H9 (cell line): ENCODE data around the gene LOXL1. TPM values are rescaled to one million over a fixed set of nuclear protein-coding genes. Genes with fewer than 3 reads are reported as not detected.

ENCODE experiments used
- DNase-seq: peaks from one replicate; pipeline ENCODE4 v3.0.0-alpha.2; 2017
- H2AFZ ChIP-seq: one replicate; pipeline ENCODE4 v1.6.1; 2013; ENCODE audit warnings: mild to moderate bottlenecking, low read length, control low read depth, moderate library complexity
- H2AK5ac ChIP-seq: 2 replicates; pipeline ENCODE4 v1.6.1; 2013; ENCODE audit warnings: low read length, control low read depth, mixed read lengths; ENCODE audit not compliant: insufficient read length
- H2BK120ac ChIP-seq: one replicate; pipeline ENCODE4 v1.6.1; 2013; ENCODE audit warnings: low read depth, mild to moderate bottlenecking, low read length, control low read depth, inconsistent platforms; ENCODE audit not compliant: poor library complexity, severe bottlenecking
- H2BK12ac ChIP-seq: 2 replicates; pipeline ENCODE4 v1.6.1; 2013; ENCODE audit warnings: low read length, control low read depth, mixed read lengths, low read depth; ENCODE audit not compliant: insufficient read length
- H2BK15ac ChIP-seq: 2 replicates; pipeline ENCODE4 v1.6.1; 2013; ENCODE audit warnings: low read depth, low read length, control low read depth
- H2BK20ac ChIP-seq: one replicate; pipeline ENCODE4 v1.6.1; 2013; ENCODE audit warnings: low read depth, mild to moderate bottlenecking, low read length, control low read depth, inconsistent platforms; ENCODE audit not compliant: poor library complexity, severe bottlenecking
- H2BK5ac ChIP-seq: 2 replicates; pipeline ENCODE4 v1.6.1; 2013; ENCODE audit warnings: low read length, control low read depth, mixed read lengths; ENCODE audit not compliant: insufficient read length
- H3K14ac ChIP-seq: 2 replicates; pipeline ENCODE4 v1.6.1; 2013; ENCODE audit warnings: low read length, control low read depth; ENCODE audit not compliant: insufficient read depth
- H3K18ac ChIP-seq: 2 replicates; pipeline ENCODE4 v1.6.1; 2013; ENCODE audit warnings: low read depth, mild to moderate bottlenecking, mixed read lengths, low read length, control low read depth; ENCODE audit not compliant: insufficient read length
- H3K23ac ChIP-seq: 2 replicates; pipeline ENCODE4 v1.6.1; 2013; ENCODE audit warnings: low read length, control low read depth, mixed read lengths, low read depth; ENCODE audit not compliant: insufficient read length
- H3K23me2 ChIP-seq: 2 replicates; pipeline ENCODE4 v1.6.1; 2013; ENCODE audit warnings: low read depth, mild to moderate bottlenecking, mixed read lengths, low read length, control low read depth; ENCODE audit not compliant: insufficient read length, poor library complexity, severe bottlenecking
- H3K27ac ChIP-seq: 2 replicates; pipeline ENCODE4 v1.5.1; 2013; ENCODE audit warnings: low read length, control low read depth, mixed read lengths, low read depth; ENCODE audit not compliant: insufficient read length
- H3K27me3 ChIP-seq: 2 replicates; pipeline ENCODE4 v1.6.1; 2013; ENCODE audit warnings: low read length, control low read depth, inconsistent platforms; ENCODE audit not compliant: insufficient read depth
- H3K4ac ChIP-seq: 2 replicates; pipeline ENCODE4 v1.6.1; 2013; ENCODE audit warnings: low read depth, mild to moderate bottlenecking, control low read depth, inconsistent platforms, low read length, moderate library complexity
- H3K4me1 ChIP-seq: 2 replicates; pipeline ENCODE4 v1.6.1; 2013; ENCODE audit warnings: low read length, control low read depth, inconsistent platforms; ENCODE audit not compliant: insufficient read depth
- H3K4me2 ChIP-seq: 2 replicates; pipeline ENCODE4 v1.6.1; 2013; ENCODE audit warnings: low read length, control low read depth, mixed read lengths; ENCODE audit not compliant: insufficient read length, insufficient read depth
- H3K56ac ChIP-seq: 2 replicates; pipeline ENCODE4 v1.6.1; 2013; ENCODE audit warnings: low read depth, mild to moderate bottlenecking, mixed read lengths, low read length, control low read depth; ENCODE audit not compliant: insufficient read length
- H3K79me1 ChIP-seq: 2 replicates; pipeline ENCODE4 v1.6.1; 2013; ENCODE audit warnings: low read depth, mild to moderate bottlenecking, moderate library complexity, low read length, control low read depth, inconsistent platforms; ENCODE audit not compliant: insufficient read depth, poor library complexity, severe bottlenecking
- H3K79me2 ChIP-seq: 2 replicates; pipeline ENCODE4 v1.6.1; 2013; ENCODE audit warnings: low read length, control low read depth, inconsistent platforms; ENCODE audit not compliant: insufficient read depth
- H3K9ac ChIP-seq: 2 replicates; pipeline ENCODE4 v1.6.1; 2013; ENCODE audit warnings: low read length, control low read depth, mixed read lengths; ENCODE audit not compliant: insufficient read length; ENCODE audit errors: extremely low read depth
- H3K9me3 ChIP-seq: one replicate; pipeline ENCODE4 v1.6.1; 2013; ENCODE audit warnings: low read depth, low read length, inconsistent platforms; ENCODE audit not compliant: control insufficient read depth
- H3T11ph ChIP-seq: one replicate; pipeline ENCODE4 v1.6.1; 2013; ENCODE audit warnings: mild to moderate bottlenecking, low read length, control low read depth, inconsistent platforms
- H4K20me1 ChIP-seq: one replicate; pipeline ENCODE4 v1.6.1; 2013; ENCODE audit not compliant: control insufficient read depth, insufficient read length, insufficient read depth
- H4K5ac ChIP-seq: 2 replicates; pipeline ENCODE4 v1.6.1; 2013; ENCODE audit warnings: low read depth, mild to moderate bottlenecking, mixed read lengths, low read length, control low read depth; ENCODE audit not compliant: insufficient read length
- H4K8ac ChIP-seq: replicated peaks from 2 replicates; pipeline ENCODE4 v1.6.1; 2013; ENCODE audit warnings: low read length, control low read depth, mixed read lengths, low read depth; ENCODE audit not compliant: insufficient read length
- H4K91ac ChIP-seq: 2 replicates; pipeline ENCODE4 v1.6.1; 2013; ENCODE audit warnings: low read depth, mild to moderate bottlenecking, moderate library complexity, mixed read lengths, low read length, control low read depth; ENCODE audit not compliant: insufficient read length
- H3K27ac Mint-ChIP-seq, 3 experiments: 2 replicates in 2 of 3; 3 replicates in 1 of 3; pipeline ENCODE4 v1.8.0; 2020 to 2021; ENCODE audit warnings: mixed read lengths in 3 of 3, mild to moderate bottlenecking in 1 of 3, moderate library complexity in 1 of 3
- H3K27me3 Mint-ChIP-seq: 2 replicates; pipeline ENCODE4 v1.8.0; 2021; ENCODE audit warnings: low read depth, mild to moderate bottlenecking, moderate library complexity, mixed read lengths
- H3K36me3 Mint-ChIP-seq, 3 experiments: 2 replicates in 2 of 3; 3 replicates in 1 of 3; pipeline ENCODE4 v1.8.0; 2020 to 2021; ENCODE audit warnings: low read depth in 3 of 3, mixed read lengths in 3 of 3; ENCODE audit not compliant: insufficient read depth in 1 of 3
- H3K4me1 Mint-ChIP-seq, 2 experiments: 2 replicates each; pipeline ENCODE4 v1.8.0; 2020; ENCODE audit warnings: mixed read lengths in 2 of 2
- H3K4me3 Mint-ChIP-seq, 2 experiments: 2 replicates in 1 of 2; 3 replicates in 1 of 2; pipeline ENCODE4 v1.8.0; 2020 to 2021; ENCODE audit warnings: mild to moderate bottlenecking in 2 of 2, mixed read lengths in 2 of 2, moderate library complexity in 1 of 2
- H3K9me3 Mint-ChIP-seq, 2 experiments: 2 replicates in 1 of 2; 3 replicates in 1 of 2; pipeline ENCODE4 v1.8.0; 2020; ENCODE audit warnings: mild to moderate bottlenecking in 2 of 2, mixed read lengths in 2 of 2, moderate library complexity in 1 of 2
- CTCF ChIP-seq: fragments of 200-600 bp; sonication (generic); conservative IDR thresholded peaks from 3 replicates; pipeline ENCODE4 v1.8.0; 2021; ENCODE audit warnings: antibody characterized with exemption, mild to moderate bottlenecking
- WGBS: extraction: QIAGEN DNeasy Blood & Tissue Kit; methylation state at CpG from one replicate; pipeline ENCODE4 v1.1.7; 2013; ENCODE audit warnings: missing lambda C conversion rate, low lambda C conversion rate, mixed read lengths; ENCODE audit not compliant: insufficient read length; ENCODE audit errors: extremely low coverage; 5-methylcytosine and 5-hydroxymethylcytosine counted together
- total RNA-seq: library from RNA; stranded (reverse); gene quantifications from 2 replicates; pipeline ENCODE4 v1.2.1, GENCODE V29; 2021

LOXL1 gene
- total RNA-seq, 1 experiment from 2014 or later = 9.1 TPM

DNA sequence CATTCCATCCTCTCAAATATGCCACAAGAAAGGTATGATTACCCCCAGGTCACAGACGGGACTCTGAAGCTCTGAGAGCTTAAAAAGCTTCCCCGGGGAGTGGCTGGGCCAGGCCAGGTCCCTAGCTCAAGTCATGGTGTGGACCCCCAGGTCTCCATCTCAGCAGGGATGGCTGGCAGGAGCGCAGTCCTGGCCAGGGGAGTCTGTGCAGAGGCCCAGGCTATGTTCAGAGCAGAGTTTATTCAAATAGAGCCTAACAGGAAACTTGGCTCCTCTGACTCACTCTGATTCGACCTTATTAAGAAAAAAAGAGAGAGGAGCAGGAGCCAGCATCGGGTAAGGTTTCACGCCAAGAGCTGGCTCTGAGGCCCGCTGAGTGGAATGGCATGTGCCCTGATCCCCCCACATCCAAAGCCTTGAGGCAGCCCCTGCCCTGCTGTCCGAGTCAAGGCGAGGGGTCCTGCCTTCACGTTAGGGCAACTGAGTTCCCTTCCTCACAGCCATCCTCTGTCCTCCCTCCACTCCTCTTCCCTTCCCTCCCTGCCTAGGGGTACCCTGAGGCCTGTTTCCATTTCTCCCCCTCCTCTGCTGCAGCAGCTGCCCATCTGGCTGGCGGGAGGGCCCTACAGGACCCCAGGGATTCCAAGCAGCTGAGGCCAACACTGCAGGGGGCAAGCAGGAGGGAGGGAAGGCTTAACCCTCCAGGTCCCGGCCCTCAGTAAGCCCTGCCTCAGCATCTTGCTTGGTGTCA is 1.9 kb upstream of the LOXL1 start:
- H3K27ac ChIP-seq = no peak overlapping the region
- no peak overlapping the region for H4K8ac ChIP-seq
- H3K27me3 ChIP-seq = no peaks in the 10 kb centered on the region
- no peak overlapping the region for H2AFZ ChIP-seq
- no peak overlapping the region for H2BK20ac ChIP-seq
- Mint-ChIP-seq H3K27me3 (peaks cover 16% of the 10 kb centered on the region), H3K36me3 (no peaks in the 10 kb centered on the region; a peak in 1 of 7 replicates), H3K27ac (peak overlapping the region in 1 of 3 experiments; percentile 47; a peak in 2 of 7 replicates), H3K9me3 (no peaks in the 10 kb centered on the region), H3K4me1 (peaks cover 56 to 63% of the 10 kb centered on the region in 2 experiments), H3K4me3 (no peak overlapping the region; a peak in 1 of 5 replicates)
- H2BK12ac ChIP-seq = no peak overlapping the region
- H3K79me2 ChIP-seq = no peaks in the 10 kb centered on the region
- H4K20me1 ChIP-seq = no peaks in the 10 kb centered on the region
- H3K4me1 ChIP-seq = peaks cover 21% of the 10 kb centered on the region; the same call in 1 of the 2 replicates
- no peak for DNase-seq
- no peak overlapping the region for H3K18ac ChIP-seq
- H4K5ac ChIP-seq = no peak overlapping the region
- no peak overlapping the region for H2BK5ac ChIP-seq
- H4K91ac ChIP-seq = no peak overlapping the region
- H2BK120ac ChIP-seq = no peak overlapping the region
- no peak overlapping the region for H3K56ac ChIP-seq
- TF ChIP-seq CTCF = no peak
- peak overlapping the region; percentile 40; the same call in 1 of the 2 replicates for H3K14ac ChIP-seq
- H3K9me3 ChIP-seq = no peaks in the 10 kb centered on the region
- no peak overlapping the region for H2BK15ac ChIP-seq
- H3K79me1 ChIP-seq = no peaks in the 10 kb centered on the region
- H3K23ac ChIP-seq = no peak overlapping the region
- no peak overlapping the region for H3K4me2 ChIP-seq
- WGBS = no CpG with 5 or more reads among the region's 12 CpGs
- no peak overlapping the region for H2AK5ac ChIP-seq
- H3K9ac ChIP-seq = no peak overlapping the region
- no peak overlapping the region for H3T11ph ChIP-seq
- peaks cover 17% of the 10 kb centered on the region for H3K23me2 ChIP-seq
- H3K4ac ChIP-seq = no peak overlapping the region
